ENCODE data around the gene TMEM53.

Gene TMEM53

GRCh38 chr1:44652445-44653106 is 21.7 kb downstream of the TMEM53 start (continued):
- no peak for TF ChIP-seq ZSCAN4 (tag by site-specific recombination; IDR thresholded peaks at IDR 0.05)
- no peak for TF ChIP-seq KLF16 (tag by site-specific recombination; IDR thresholded peaks at IDR 0.05)

GRCh38 chr1:44651069-44651468 is 23.2 kb downstream of the TMEM53 start:
- Histone ChIP-seq H3K27ac (ENCODE audit: extremely low read depth, low read depth, low read length) (no peak overlapping the region), H3K4me3 (ENCODE audit: low read depth, low read length) (no peak overlapping the region), H3K36me3 (ENCODE audit: control insufficient read depth in 2 of 2, insufficient read depth in 1 of 2, low read length in 2 of 2) (peaks cover 0 to 69% of the 10 kb centered on the region in 2 experiments; a peak in 1 of 3 replicates), H3K4me1 (ENCODE audit: control insufficient read depth, insufficient read depth, low read length) (no peaks in the 10 kb centered on the region), H3K9me3 (ENCODE audit: control insufficient read depth, insufficient read depth, low read depth, low read length) (no peaks in the 10 kb centered on the region)
- CTCF ChIA-PET, result interaction anchor here (0.5 to 4.4 kb wide), 13 partner anchors 19 to 434 kb away, joined by 3 to 85 read pairs (median 7); no protein-coding TSS in a partner anchor
- TF ChIP-seq ZNF202 (tag by site-specific recombination; IDR thresholded peaks at IDR 0.05; ENCODE audit: borderline replicate concordance), result no peak
- no peak for TF ChIP-seq ZBTB48 (tag by site-specific recombination; IDR thresholded peaks at IDR 0.05)
- no peak for TF ChIP-seq ZNF138 (tag by site-specific recombination; IDR thresholded peaks at IDR 0.05; ENCODE audit: borderline replicate concordance)
- no peak for TF ChIP-seq ZNF248 (tag by site-specific recombination; IDR thresholded peaks at IDR 0.05)
- POLR2A ChIA-PET, result interaction anchor here (0.7 to 3.1 kb wide), 5 partner anchors 17 to 314 kb away, joined by 3 to 21 read pairs (median 6); partner anchors contain the start of genes ARMH1 and TMEM53

GRCh38 chr1:44650159-44650831 is 24.0 kb downstream of the TMEM53 start:
- Histone ChIP-seq H3K9me3 (ENCODE audit: control insufficient read depth, insufficient read depth, low read depth, low read length) (no peaks in the 10 kb centered on the region), H3K4me1 (ENCODE audit: control insufficient read depth, insufficient read depth, low read length) (no peaks in the 10 kb centered on the region), H3K27ac (ENCODE audit: extremely low read depth, low read depth, low read length) (no peak overlapping the region), H3K36me3 (ENCODE audit: control insufficient read depth in 2 of 2, insufficient read depth in 1 of 2, low read length in 2 of 2) (peaks cover 0 to 77% of the 10 kb centered on the region in 2 experiments; a peak in 1 of 3 replicates), H3K4me3 (ENCODE audit: low read depth, low read length) (no peak overlapping the region)
- TF ChIP-seq ZNF341 (tag by site-specific recombination; IDR thresholded peaks at IDR 0.05; ENCODE audit: low read depth), result no peak
- no peak for TF ChIP-seq ZNF768 (tag by site-specific recombination; IDR thresholded peaks at IDR 0.05)
- no peak for TF ChIP-seq ZNF324 (tag by site-specific recombination; IDR thresholded peaks at IDR 0.05)
- TF ChIP-seq ZNF398 (tag by site-specific recombination; IDR thresholded peaks at IDR 0.05), result no peak
- no peak for TF ChIP-seq PBX3 (CRISPR knock-in tag; IDR thresholded peaks at IDR 0.05)
- TF ChIP-seq ZNF157 (tag by site-specific recombination; IDR thresholded peaks at IDR 0.05), result no peak
- no peak for TF ChIP-seq ZNF280C (tag by site-specific recombination; IDR thresholded peaks at IDR 0.05)
- no peak for TF ChIP-seq ZNF600 (tag by site-specific recombination; IDR thresholded peaks at IDR 0.05)
- POLR2A ChIA-PET, result interaction anchor here (3.1 kb wide), 1 partner anchor 19 kb away, joined by 21 read pairs; no protein-coding TSS in a partner anchor
- CTCF ChIA-PET, result interaction anchor here (0.6 to 4.4 kb wide), 8 partner anchors 18 to 279 kb away, joined by 3 to 85 read pairs (median 12); no protein-coding TSS in a partner anchor

Data from HEK293 (cell line).